Left renal cortex interstitium (tissue), 4 donors: ENCODE data around the gene GSTA5. TPM values are rescaled to one million over a fixed set of nuclear protein-coding genes. Genes with fewer than 3 reads are reported as not detected.
"Not testable (repeated sequence)": the region's sequence is repeated elsewhere in the genome, so short reads cannot be mapped to it uniquely, and the experiment has no call there.

Experiments
- DNase-seq, 4 donors: peaks; one replicate each; pipeline ENCODE4 v3.0.0-alpha.2; 2013; ENCODE audit warnings: low read depth in 4 of 4, low spot score in 2 of 4, missing footprints in 1 of 4
- polyA plus RNA-seq, 4 donors: library from polyadenylated mRNA; unstranded; fragments of 120-200 nt; gene quantifications; one replicate each; pipeline ENCODE4 v1.2.1, GENCODE V29; 2013; ENCODE audit not compliant: insufficient read length in 4 of 4

GSTA5 gene
- polyA plus RNA-seq = not detected

DNA sequence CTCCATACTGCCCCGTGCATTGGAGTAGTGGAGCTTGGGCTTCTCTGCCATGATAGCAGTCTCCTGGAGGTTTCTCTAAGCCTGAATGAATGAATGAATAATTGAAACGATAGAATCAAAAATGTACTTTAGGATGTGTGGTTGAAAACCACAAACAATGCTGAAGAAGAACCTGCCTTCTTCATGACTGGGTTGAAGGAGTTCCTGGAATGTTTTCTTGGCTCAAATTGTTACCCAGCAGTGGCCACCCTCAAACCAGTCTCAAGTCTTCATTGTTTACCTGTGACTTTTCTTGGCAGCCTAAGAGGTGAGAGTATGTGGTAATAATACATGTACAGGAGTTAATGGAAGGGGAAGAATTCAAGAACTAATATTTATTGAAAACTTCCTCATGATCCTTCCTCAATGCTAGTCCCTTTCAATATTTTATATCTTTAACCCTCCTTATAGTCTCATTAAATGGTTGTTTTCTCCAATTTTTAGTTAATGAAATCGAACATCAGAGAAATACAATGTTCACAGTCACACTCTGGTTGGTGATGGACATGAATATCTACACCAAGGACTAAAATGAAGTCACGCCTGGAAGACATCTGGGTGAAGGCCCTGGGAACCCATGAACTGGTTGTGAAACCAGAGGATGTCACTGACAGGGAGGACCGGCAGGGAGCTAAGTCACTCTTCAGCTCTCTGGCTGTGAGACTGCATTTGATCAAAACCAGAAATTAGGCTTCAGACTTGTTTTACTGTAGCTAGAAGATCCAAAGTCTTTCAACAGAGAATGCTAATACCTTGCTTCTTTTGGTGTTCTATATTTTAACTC lies at the start of gene GSTA5:
Gene GSTA5 (minus strand): TSS at position 51 of the 823 bp plus-strand sequence.
- DNase-seq = no peak

DNA sequence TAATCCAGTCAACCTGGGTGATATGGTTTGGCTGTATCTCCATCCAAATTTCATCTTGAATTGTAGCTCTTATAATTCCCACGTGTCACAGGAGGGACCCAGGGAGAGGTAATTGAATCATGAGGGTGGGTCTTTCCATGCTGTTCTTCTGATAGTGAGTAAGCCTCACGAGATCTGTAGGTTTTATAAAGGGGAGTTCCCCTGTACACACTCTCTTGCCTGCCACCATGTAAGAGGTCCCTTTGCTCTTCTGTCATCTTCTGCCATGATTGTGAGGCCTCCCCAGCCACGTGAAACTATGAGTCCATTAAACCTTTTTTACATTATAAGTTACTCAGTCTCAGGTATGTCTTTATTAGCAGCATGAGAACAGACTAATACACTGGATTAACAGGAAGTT lies 49.4 kb upstream of the GSTA5 start:
- DNase-seq = no peak

DNA sequence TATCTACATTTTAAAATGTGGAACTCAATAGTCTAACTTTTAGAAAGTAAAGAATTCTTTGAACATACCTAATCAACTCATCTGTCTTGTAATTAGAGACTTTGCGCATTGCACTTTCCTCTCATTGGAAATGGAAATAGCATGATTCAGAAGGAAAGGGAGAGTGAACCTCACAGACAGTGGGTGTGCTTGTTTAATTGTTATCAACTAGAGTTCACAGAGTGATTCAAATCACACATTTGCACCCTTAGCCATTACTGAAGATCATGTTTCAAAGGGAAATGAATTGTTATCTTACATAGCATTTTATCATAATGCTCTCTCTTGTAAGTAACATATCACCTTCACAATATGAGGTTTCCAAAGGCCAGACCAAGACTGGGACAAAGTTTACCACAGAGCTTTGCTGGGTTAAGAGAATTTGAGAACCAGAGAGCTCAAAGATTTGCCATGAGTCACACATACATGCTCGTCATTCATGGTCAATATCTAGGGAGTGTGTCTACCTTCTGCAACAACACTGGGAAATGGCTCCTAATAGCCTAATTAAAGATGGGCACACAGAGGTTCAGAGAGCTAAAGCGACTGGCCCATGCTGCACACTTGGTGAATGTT lies 47.4 kb upstream of the GSTA5 start:
- DNase-seq = no peak

DNA sequence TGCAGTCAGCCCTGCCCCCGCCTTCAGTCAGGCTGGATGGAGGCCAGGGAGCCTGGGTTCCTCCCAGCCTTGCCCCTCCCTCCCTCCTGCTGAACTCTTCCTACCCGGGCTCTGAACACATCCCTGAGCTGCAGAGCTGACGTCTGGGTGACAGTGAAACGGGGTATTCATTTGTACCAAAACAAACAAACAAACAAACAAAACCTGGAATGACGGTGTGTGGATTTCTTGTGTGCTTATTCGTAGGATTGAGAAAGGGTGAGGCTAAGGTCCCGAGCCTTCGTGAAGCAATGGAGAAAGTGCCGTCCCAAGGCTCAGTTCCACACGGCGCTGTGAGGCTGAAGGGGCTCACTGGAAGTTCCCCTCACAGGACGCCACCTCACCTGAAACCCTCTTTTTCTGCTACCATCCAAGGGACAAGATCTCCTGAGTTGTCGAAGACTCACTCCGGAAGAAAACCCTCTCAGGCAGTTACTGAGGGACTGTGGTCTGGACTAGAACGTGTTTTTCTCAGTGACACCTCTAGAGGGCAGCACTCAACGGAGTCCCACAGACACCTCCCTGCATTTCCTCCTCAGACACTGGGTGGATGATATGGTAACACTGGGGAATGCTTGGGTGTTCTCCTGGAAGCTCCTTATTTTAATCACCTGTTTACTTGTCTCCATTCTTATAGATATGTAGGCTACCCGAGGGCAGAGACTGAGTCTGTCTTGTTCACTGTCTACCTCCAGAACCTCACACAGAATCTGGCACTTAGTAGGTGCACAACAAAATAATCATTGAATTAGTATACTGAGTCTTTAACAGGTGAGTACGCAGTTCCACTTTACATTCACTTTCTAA lies 41.6 kb upstream of the GSTA5 start:
- peak; percentile 28 to 47 (median 37) for DNase-seq

- DNase-seq = no peak
Observed at GRCh38 chr6:52881662-52881995, 41.0 kb upstream of the GSTA5 start.

GRCh38 chr6:52877786-52878185 lies 37.2 kb upstream of the GSTA5 start:
- no peak for DNase-seq

GRCh38 chr6:52877168-52877567 lies 36.6 kb upstream of the GSTA5 start:
- no peak for DNase-seq

DNA sequence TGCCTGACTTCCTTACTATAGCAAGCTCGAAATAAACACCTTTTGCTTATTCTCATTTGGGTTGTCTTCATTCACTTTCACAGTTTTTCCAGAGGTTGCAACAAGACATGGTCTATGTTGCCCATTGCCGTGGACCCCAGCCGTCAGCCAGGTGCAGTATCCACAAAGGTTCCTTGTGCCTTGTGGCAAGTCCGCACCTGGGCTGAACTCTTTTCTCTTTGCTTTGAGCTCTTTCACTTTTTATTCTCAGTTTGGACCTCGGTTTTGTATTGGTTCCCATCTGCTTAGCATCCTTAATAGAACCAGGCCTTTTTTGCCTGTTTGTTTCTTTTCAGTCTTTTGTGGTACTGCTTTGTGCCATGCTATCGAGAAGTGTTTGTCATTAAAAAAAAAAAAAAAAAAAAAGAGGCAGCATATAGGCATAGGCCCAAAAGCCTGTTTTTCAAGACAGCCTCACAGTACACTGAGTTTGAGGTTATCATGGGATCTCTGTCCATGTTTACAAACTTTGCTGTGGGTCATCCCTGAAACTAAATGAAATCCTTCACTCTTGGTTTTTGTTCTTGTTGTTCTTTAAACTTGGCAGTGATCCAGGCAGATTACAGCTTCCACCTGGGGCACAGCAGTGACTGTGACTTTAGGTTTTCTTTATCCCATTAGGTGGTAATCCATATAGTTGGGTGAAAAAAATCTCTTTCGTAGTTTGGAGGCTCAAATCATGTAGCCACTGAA lies 35.6 kb upstream of the GSTA5 start:
- DNase-seq = peak in 1 of 4 donors; percentile 8

- no peak for DNase-seq
Observed at GRCh38 chr6:52872031-52872430, 31.4 kb upstream of the GSTA5 start.

DNA sequence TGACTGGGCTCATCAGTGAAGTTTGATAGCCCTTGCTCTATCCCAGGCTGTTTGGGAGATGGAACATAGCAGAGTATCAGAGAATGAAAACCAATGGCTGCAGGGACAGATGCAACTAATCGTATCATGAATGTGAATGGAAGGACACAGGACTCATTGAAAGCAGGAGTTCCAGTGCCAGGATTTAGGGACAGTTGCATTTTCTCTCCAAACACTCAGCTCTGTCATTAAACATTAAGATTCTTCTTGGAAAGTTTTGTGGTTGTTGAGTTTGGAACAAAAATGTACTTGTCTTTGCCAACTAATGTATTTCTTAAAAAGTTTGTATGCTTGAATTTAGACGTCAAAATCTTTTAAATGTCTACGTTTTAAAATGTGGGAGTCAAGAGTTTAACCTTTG lies 31.0 kb upstream of the GSTA5 start:
- no peak for DNase-seq

GRCh38 chr6:52870335-52871091 lies 29.9 kb upstream of the GSTA5 start:
- not testable (repeated sequence) for DNase-seq

DNA sequence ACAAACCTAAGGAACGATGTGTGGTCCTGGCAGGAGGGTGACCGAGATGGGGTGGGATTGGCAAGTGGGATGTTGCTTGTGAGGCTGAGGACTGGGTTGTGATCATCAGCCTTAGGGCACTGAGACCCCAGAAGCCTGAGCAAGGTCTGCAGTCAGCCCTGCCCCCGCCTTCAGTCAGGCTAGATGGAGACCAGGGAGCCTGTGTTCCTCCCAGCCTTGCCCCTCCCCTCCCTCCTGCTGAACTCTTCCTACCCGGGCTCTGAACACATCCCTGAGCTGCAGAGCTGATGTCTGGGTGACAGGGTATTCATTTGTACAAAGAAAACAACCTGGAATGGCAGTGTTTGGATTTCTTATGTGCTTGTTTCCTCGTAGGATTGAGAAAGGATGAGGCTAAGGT lies 28.3 kb upstream of the GSTA5 start:
- not testable (repeated sequence) for DNase-seq

GRCh38 chr6:52868240-52868639 lies 27.6 kb upstream of the GSTA5 start:
- DNase-seq = no peak

- not testable (repeated sequence) for DNase-seq
Observed at GRCh38 chr6:52861151-52861550, 20.5 kb upstream of the GSTA5 start.

DNA sequence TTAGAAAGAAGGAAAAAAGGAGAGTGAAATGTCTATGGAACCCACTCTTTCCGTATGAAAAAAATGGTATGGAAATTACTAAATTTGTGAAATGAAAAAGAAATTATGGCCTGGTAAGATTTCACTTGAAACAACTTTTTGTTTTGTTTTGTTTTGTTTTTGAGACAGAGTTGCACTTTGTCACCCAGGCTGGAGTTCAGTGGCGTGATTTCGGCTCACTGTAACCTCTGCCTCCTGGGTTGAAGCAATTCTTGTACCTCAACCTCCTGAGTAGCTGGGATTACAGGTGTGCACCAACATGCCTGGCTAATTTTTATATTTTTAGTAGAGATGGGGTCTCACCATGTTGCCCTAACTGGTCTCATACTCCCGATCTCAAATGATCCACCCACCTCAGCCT lies 17.8 kb upstream of the GSTA5 start:
- DNase-seq = no peak

GRCh38 chr6:52856137-52856536 lies 15.5 kb upstream of the GSTA5 start:
- not testable (repeated sequence) for DNase-seq

- DNase-seq = no peak
Observed at GRCh38 chr6:52849137-52849536, 8.5 kb upstream of the GSTA5 start.

DNA sequence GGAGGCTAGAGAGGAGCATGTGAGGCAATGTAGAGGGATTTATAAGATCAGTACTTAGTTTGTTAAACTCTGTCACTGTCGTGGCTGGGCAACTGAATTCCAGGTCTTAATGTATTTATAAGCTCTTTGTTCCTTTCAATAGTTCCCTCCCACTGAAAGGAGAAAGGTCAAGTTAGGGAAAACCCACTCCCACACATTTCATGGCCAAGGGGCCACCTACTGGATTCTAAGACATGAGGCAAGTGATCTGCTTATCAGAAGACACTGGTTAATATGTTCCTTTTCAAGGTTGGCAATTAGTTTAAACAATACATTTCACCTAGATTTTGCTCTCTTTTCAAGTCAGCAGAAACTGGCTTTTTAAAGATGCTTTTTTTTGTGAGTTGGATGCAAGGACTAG lies 5.4 kb upstream of the GSTA5 start:
- no peak for DNase-seq

DNA sequence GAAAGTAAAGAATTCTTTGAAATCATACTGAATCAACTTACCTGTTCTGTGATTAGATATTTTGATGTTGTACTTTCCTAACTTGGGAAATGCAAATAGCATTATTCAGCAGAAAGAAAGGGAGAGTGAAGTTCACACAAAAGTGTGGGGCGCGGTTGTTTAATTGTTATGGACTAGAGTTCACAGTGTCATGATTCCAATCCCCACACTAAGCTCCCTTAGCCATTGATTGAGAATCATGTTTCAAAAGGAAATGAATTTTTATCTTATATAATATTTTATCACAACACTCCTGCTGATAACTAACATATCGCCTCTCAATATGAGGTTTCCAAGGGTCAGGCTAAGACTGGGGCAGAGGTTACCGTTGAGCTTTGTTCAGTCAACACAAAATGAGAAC lies 3.0 kb upstream of the GSTA5 start:
- DNase-seq = no peak
